KBM-7 (cell line): Measurements from ENCODE around the gene RYR1.
"Not testable (repeated sequence)": the region's sequence is repeated elsewhere in the genome, so short reads cannot be mapped to it uniquely, and the experiment has no call there.

Source experiments
- DNase-seq: peaks from one replicate; pipeline ENCODE4 v3.0.0-alpha.2; 2015
- in situ Hi-C: fragments of 300-500 bp; cut with MboI; formaldehyde crosslinking; loops from 2 replicates; pipeline ENCODE4 v1.14.3; 2020; ENCODE audit warnings: low sequenced_read_pairs, low pct_unique_long_range_greater_than_20kb, mixed read lengths

Gene RYR1

DNA sequence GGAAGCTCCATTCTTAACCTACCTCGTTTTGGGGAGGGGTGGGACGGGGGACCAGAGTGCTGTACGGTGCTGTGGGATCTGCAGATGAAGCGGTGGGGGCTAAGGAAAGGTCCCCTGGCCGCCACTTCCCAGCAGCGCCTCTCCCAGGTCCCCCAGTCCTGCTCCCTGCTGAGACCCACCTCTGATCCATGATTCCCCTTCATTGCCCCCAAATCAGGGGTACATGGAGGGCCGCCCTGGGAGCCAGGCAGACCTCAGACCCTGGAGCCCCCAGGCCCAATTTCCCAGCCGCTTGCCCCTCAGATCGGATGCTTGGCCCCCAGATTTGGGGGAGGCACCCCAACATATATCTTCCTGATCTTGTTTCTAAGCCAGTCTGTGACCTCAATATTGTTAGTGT, 34.4 kb upstream of the RYR1 start:
- in situ Hi-C loops, result no loop called here
- no peak for DNase-seq

GRCh38 chr19:38399537-38399936, 34.0 kb upstream of the RYR1 start:
- in situ Hi-C loops, result no loop called here
- no peak for DNase-seq

DNA sequence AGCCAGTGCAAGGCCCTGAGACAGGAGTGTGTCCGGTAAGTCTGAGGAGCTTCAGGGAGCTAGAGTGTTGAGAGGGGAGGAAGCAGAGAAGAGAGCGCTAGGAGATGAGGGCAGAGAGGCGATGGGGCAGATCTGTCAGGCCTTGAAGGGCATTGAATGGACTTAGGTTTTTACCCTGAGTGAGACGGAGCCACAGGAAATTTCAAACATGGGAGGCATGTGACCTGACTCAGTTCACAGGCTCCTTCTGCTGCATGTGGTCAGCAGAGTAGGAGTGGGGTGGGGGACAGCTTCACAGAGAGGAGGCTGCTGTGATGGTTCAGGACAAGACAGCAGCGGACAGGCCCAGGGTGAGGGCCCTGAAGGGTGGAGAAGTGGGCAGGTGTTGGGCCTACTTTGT, 33.1 kb upstream of the RYR1 start:
- in situ Hi-C loops, result no loop called here
- no peak for DNase-seq

DNA sequence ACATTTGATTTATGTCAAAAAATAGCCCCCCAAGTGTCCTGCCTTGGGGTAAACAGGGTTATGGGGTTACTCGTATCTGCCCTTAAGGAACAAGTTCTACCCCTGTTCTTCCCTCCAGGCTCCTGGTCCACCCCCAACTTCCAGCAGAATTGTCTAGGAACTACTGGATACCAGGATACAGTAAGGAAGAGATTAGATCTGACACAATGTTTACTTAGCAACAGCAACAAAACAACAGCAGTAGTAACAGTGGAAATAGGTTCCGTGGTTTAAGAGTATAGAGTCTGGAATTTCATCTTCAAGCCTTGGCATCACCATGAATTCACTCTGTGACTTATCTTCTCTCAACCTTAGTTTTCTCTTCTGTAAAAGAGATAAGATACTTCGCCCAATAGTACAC, 32.3 kb upstream of the RYR1 start:
- no peak for DNase-seq
- in situ Hi-C loops, result no loop called here

GRCh38 chr19:38402623-38402966, 30.9 kb upstream of the RYR1 start:
- in situ Hi-C loops, result no loop called here

GRCh38 chr19:38402967-38403674, 30.4 kb upstream of the RYR1 start, which contains the start of gene FAM98C:
FAM98C (plus strand) TSS chr19:38403093; CDS start chr19:38403154, 61 bp downstream.
- in situ Hi-C loops, result no loop called here
- DNase-seq, result peak; percentile 99

More at GRCh38 chr19:38402623-38402966, 30.9 kb upstream of the RYR1 start:
- DNase-seq, result no peak

- in situ Hi-C loops, result no loop called here
- no peak for DNase-seq
Observed at GRCh38 chr19:38404858-38405257, 28.6 kb upstream of the RYR1 start.

GRCh38 chr19:38405276-38405675, 28.2 kb upstream of the RYR1 start:
- DNase-seq, result no peak
- in situ Hi-C loops, result no loop called here

DNA sequence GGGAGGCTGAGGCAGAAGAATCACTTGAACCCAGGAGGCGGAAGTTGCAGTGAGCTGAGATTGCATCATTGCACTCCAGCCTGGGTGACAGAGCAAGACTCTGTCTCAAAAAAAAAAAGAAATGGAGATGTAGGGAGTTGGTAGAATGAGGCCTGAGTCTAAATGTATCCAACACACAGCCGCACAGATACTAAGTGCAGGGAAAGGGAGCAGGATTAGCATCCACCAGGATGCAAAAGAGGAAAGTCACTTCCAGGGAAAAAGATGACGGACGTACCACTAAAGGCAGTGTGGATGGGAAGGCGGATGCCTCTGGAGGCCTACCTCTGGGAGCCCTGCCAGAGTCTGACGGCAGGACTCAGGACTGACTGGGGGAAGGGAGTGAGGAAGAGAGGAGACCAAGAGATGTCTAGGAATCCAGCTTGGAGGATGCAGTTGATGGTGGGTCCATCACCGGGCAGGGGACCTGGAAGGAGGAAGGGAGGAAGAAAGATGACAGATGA, 23.8 kb upstream of the RYR1 start:
- in situ Hi-C loops, result no loop called here
- DNase-seq, result no peak

GRCh38 chr19:38410407-38410806, 23.1 kb upstream of the RYR1 start:
- DNase-seq, in situ Hi-C loops: not testable (repeated sequence)

GRCh38 chr19:38411041-38411712, 22.3 kb upstream of the RYR1 start:
- in situ Hi-C loops, result no loop called here
- DNase-seq, result no peak

GRCh38 chr19:38411898-38412297, 21.6 kb upstream of the RYR1 start:
- DNase-seq, in situ Hi-C loops: not testable (repeated sequence)

DNA sequence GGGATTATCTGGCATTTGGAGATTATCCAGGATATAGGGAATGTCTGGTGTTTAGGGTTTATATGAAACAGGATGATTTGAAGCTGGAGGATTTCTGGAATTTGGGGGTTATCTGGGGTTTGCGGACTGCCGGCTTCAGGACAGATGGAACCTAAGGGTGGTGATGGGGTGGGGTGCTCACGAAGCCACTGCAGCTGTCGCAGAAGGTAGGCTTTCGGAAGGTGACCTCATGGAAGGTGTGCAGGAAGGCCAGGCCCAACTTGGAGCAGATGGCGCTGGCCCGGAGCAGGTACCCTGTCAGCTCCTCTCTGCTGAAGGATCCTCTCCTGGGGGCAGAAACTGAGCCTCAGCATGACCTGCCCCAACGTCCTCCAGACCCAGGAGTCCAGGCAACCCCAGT, 21.0 kb upstream of the RYR1 start:
- no peak for DNase-seq
- in situ Hi-C loops, result no loop called here

DNA sequence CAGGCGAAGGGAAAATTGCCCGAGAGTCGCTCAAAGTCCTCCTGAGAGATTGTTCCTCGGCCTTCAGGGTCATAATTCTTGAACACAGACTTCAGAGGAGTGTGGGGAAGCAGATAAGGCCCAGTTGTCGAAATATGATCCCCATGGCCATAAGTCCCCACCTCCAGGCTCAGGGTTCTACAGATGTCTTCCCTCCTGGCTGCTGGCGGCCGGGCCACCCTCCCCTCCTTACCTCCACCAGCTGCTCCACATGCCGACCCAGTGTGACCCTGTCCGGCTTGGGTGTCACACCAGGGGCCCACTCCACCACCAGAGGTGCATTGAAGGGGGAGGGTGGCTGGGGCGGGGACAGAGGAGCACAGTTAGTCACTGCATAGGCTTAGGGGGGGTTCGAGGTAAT, 20.5 kb upstream of the RYR1 start:
- in situ Hi-C loops, result no loop called here
- no peak for DNase-seq

- in situ Hi-C loops, result no loop called here
- DNase-seq, result no peak
Observed at GRCh38 chr19:38413416-38413815, 20.1 kb upstream of the RYR1 start.

GRCh38 chr19:38417146-38417543, 16.3 kb upstream of the RYR1 start:
- no peak for DNase-seq
- in situ Hi-C loops, result no loop called here

DNA sequence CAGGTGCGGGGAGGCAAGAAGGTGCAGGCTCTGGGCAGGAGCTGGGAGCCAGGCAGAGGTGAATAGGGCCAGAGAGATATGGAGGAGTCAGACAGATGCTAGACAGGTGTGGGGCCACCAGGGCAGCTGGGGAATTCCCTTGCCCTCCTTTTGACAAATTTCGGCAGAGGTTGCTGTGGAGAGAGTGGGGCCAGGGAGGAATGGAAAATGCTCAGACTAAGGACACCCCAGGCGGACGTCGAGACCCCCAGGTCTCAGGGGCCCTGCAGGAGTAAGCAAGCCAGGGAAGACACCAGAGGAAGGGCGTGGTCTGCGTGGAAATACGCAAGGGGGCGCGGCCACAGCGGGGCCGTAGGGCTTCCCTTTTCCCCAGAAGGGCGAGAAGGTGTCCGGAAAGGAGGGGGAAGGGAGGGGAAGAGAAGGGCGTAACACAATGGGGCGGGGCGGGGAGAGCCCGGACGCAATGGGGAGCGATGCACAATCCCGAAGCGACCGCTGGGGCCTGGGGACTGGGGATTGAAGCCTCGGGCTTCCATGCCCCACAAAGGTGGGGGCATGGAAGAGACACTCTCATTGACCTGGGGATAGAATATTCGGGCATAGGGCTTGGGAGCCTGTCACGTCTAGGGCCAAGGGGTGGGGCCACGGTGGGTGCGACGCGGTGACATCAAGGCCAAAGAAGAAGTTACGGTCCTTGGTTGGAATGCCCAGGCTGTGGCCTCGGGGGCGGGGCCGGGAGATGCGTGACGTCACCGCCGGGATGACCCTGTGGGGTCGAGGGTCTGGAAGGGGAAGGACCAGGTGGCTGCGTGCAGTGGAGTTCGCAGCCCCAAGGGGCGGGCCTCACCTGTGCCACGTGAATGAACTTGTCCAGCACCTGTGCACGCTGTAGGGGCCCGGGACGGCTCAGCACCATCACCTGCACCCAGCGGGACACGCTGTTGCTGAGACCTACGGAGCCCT, 15.7 kb upstream of the RYR1 start:
- DNase-seq, result peak; percentile 85
- in situ Hi-C loops, result no loop called here

- no peak for DNase-seq
- in situ Hi-C loops, result no loop called here
Observed at GRCh38 chr19:38420935-38421334, 12.6 kb upstream of the RYR1 start.

GRCh38 chr19:38421856-38422255, 11.6 kb upstream of the RYR1 start:
- DNase-seq, result no peak
- in situ Hi-C loops, result no loop called here

DNA sequence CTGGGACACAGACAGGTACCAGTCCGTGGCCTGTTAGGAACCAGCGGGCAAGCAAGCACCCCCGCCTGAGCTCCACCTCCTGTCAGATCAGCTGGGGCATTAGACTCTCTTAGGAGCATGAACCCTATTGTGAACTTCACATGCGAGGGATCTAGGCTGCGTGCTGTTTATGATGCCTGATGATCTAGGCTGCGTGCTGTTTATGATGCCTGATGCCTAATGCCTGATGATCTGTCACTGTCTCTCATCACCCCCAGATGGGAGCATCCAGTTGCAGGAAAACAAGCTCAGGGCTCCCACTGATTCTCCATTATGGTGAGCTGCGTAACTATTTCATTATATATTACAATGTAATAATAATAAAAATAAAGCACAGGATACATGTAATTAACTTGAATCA, 11.1 kb upstream of the RYR1 start:
- in situ Hi-C loops, result no loop called here
- DNase-seq, result no peak
